ENCODE data around the gene IFNA21.

IFNA21 gene

DNA sequence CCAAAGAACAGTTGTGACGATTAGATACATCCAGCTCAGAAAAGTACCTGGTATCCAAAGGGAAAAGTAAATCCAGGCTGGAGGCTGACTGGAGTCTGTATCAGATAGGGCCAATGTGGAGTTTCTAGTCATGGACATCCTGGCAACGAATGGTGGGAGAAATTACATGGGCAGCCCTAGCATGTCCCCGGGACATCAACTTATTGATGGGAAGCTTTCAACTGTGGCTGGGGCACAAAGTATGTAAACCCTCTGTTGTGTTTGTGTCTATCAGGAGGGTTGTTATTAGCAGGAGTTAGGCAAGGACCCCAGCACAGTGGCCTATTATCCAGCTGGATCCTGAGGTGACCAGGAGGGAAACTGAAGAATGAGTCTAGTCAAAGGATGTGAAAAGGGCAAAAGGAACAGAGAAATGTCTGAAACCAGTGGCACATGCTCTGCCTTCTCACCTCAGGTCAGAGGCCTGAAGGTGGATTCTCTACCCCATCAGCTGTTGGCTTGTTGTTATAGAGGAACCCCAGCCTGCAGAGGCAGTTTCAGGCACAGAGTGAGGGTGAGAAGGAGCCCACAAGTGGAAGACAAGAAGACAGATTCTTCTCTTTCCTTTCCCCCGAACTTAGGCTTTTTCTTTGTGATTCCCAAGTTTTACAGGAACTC, 44.7 kb downstream of the IFNA21 start:
- TF ChIP-seq, protein P1, sequence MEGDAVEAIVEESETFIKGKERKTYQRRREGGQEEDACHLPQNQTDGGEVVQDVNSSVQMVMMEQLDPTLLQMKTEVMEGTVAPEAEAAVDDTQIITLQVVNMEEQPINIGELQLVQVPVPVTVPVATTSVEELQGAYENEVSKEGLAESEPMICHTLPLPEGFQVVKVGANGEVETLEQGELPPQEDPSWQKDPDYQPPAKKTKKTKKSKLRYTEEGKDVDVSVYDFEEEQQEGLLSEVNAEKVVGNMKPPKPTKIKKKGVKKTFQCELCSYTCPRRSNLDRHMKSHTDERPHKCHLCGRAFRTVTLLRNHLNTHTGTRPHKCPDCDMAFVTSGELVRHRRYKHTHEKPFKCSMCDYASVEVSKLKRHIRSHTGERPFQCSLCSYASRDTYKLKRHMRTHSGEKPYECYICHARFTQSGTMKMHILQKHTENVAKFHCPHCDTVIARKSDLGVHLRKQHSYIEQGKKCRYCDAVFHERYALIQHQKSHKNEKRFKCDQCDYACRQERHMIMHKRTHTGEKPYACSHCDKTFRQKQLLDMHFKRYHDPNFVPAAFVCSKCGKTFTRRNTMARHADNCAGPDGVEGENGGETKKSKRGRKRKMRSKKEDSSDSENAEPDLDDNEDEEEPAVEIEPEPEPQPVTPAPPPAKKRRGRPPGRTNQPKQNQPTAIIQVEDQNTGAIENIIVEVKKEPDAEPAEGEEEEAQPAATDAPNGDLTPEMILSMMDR (IDR thresholded peaks at IDR 0.05; ENCODE audit: low read depth, low read length) = no peak
- DNase-seq (ENCODE audit: extremely low read depth, low read depth) = no peak

DNA sequence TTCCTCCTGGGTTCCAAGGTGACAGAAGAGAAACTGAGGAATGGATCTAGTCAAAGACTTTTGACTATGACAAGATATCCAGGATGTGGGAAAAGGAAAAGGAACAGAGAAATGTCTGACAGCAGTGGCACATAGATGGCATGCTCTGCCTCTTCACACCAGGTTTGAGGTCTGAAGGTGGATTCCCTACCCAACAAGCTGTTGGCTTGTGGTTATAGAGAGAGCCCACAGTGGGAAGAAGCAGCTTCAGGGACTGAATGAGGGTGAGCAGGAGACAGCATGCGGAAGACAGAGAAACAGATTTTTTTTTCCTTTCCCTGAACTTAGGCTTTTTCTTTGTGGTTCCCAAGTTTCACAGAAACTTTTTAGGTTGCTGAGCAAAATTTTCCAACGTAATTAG, 45.4 kb downstream of the IFNA21 start:
- no peak for DNase-seq (ENCODE audit: extremely low read depth, low read depth)
- TF ChIP-seq, protein P1 (IDR thresholded peaks at IDR 0.05; ENCODE audit: low read depth, low read length) = no peak

DNA sequence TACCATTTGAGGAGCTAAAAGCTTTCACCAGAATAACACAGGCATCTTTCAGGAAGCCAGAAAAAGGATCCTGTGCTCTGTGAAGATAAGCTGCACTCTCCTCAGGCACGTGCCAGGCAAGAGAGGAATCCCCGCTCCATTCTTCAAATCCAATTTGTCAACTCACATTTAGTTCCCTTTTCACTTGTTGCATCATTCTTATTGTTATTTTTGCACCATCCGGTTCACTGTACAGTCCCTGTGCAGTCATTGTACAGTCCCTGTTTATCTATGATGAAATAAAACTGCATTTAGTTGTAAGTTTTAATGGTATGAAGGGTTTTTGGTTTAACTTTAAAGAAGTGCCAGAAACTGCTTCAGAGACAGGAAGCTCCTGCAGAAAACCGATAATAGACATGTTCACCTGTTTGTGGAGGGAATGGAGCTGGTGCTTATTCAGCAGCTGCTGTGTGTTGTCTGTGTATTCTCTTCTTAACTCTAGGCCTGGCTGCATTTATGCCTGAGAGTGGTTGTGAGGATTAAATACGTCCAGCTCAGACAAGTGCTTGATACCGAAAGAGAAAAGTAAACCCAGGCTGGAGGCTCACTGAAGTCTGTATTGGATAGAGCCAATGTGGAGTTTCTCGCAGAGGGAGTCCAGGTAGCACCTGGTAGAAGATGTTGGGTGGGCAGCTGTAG, 47.2 kb downstream of the IFNA21 start:
- TF ChIP-seq, protein P1 (IDR thresholded peaks at IDR 0.05; ENCODE audit: low read depth, low read length) = no peak
- DNase-seq (ENCODE audit: extremely low read depth, low read depth) = no peak
